GM23338 (cell line): ENCODE measurements around the gene AGPAT4. TPM values are rescaled to one million over a fixed set of nuclear protein-coding genes. Genes with fewer than 3 reads are reported as not detected.

ENCODE experiments used
- ATAC-seq: fragments of 200-7000 bp; cut with Tn5 transposase; 3 replicates; pipeline ENCODE4 v1.9.1; 2020
- DNase-seq: peaks from one replicate; pipeline ENCODE4 v3.0.0-alpha.2; 2015; ENCODE audit warnings: low spot score
- H2AFZ ChIP-seq: fragments of 200-600 bp; sonication (generic); 2 replicates; pipeline ENCODE4 v1.8.0; 2016; ENCODE audit warnings: antibody characterized with exemption, mild to moderate bottlenecking, moderate library complexity
- H3F3A ChIP-seq: fragments of 200-600 bp; sonication (generic); replicated peaks from 2 replicates; pipeline ENCODE4 v1.8.0; 2017; ENCODE audit warnings: antibody characterized with exemption, mixed run types, low read depth
- H3K27ac ChIP-seq: fragments of 200-600 bp; sonication (generic); 2 replicates; pipeline ENCODE4 v1.6.1; 2016; ENCODE audit warnings: low read depth
- H3K27me3 ChIP-seq: fragments of 200-600 bp; sonication (generic); 2 replicates; pipeline ENCODE4 v1.8.0; 2016; ENCODE audit warnings: mild to moderate bottlenecking, mixed run types, moderate library complexity; ENCODE audit not compliant: insufficient read depth
- H3K36me3 ChIP-seq: fragments of 200-600 bp; sonication (generic); 2 replicates; pipeline ENCODE4 v1.8.0; 2016; ENCODE audit warnings: mild to moderate bottlenecking; ENCODE audit not compliant: insufficient read depth
- H3K4me1 ChIP-seq: fragments of 200-600 bp; sonication (generic); 2 replicates; pipeline ENCODE4 v1.8.0; 2016; ENCODE audit warnings: mild to moderate bottlenecking, moderate library complexity; ENCODE audit not compliant: insufficient read depth
- H3K4me2 ChIP-seq: fragments of 200-600 bp; sonication (generic); 2 replicates; pipeline ENCODE4 v1.7.1; 2017; ENCODE audit warnings: mixed run types
- H3K4me3 ChIP-seq: fragments of 200-600 bp; sonication (generic); 2 replicates; pipeline ENCODE4 v1.6.1; 2016; ENCODE audit warnings: mixed run types
- H3K79me2 ChIP-seq: fragments of 200-600 bp; sonication (generic); replicated peaks from 2 replicates; pipeline ENCODE4 v1.8.0; 2017; ENCODE audit warnings: mild to moderate bottlenecking; ENCODE audit not compliant: insufficient read depth
- H3K9me2 ChIP-seq: fragments of 200-600 bp; sonication (generic); 2 replicates; pipeline ENCODE4 v1.8.0; 2017; ENCODE audit not compliant: insufficient read depth
- H4K20me1 ChIP-seq: fragments of 200-600 bp; sonication (generic); replicated peaks from 2 replicates; pipeline ENCODE4 v1.8.0; 2017; ENCODE audit warnings: mild to moderate bottlenecking; ENCODE audit not compliant: insufficient read depth
- H3K27ac Mint-ChIP-seq: 2 replicates; pipeline ENCODE4 v1.8.0; 2020; ENCODE audit warnings: inconsistent platforms, mild to moderate bottlenecking, moderate library complexity, mixed read lengths
- H3K27me3 Mint-ChIP-seq: 3 replicates; pipeline ENCODE4 v1.8.0; 2022; ENCODE audit warnings: low read depth, mild to moderate bottlenecking, moderate library complexity, mixed read lengths, inconsistent platforms; ENCODE audit not compliant: insufficient read depth, poor library complexity
- H3K36me3 Mint-ChIP-seq: 3 replicates; pipeline ENCODE4 v1.8.0; 2021; ENCODE audit warnings: low read depth, mild to moderate bottlenecking, inconsistent platforms, moderate library complexity, mixed read lengths
- H3K4me1 Mint-ChIP-seq: 3 replicates; pipeline ENCODE4 v1.8.0; 2020; ENCODE audit warnings: mild to moderate bottlenecking, inconsistent platforms, mixed read lengths
- H3K4me3 Mint-ChIP-seq: 3 replicates; pipeline ENCODE4 v1.8.0; 2021; ENCODE audit warnings: moderate library complexity, mild to moderate bottlenecking, inconsistent platforms, mixed read lengths
- H3K9me3 Mint-ChIP-seq: 3 replicates; pipeline ENCODE4 v1.8.0; 2020; ENCODE audit warnings: moderate library complexity, mild to moderate bottlenecking, inconsistent platforms, mixed read lengths
- CREB1 ChIP-seq: fragments of 250-450 bp; sonication (Bioruptor Pico); IDR thresholded peaks from 2 replicates; pipeline ENCODE4 v1.5.0; 2020; ENCODE audit warnings: low read depth, mild to moderate bottlenecking, moderate library complexity
- JUNB ChIP-seq: IDR thresholded peaks from one replicate; pipeline ENCODE4 v1.6.1; 2016; ENCODE audit warnings: antibody characterized with exemption; ENCODE audit not compliant: unreplicated experiment
- NANOG ChIP-seq: IDR thresholded peaks from 2 replicates; pipeline ENCODE4 v1.6.1; 2016; ENCODE audit warnings: antibody characterized with exemption, borderline replicate concordance
- POLR2AphosphoS5 ChIP-seq: IDR thresholded peaks from 2 replicates; pipeline ENCODE4 v1.6.1; 2016; ENCODE audit warnings: antibody characterized with exemption, low read depth
- REST ChIP-seq: IDR thresholded peaks from one replicate; pipeline ENCODE4 v1.6.1; 2018; ENCODE audit warnings: antibody characterized with exemption; ENCODE audit not compliant: unreplicated experiment
- STAT1 ChIP-seq: IDR thresholded peaks from one replicate; pipeline ENCODE4 v1.6.1; 2016; ENCODE audit warnings: antibody characterized with exemption; ENCODE audit not compliant: unreplicated experiment
- ZNF114 ChIP-seq: fragments of 250-450 bp; sonication (Bioruptor Pico); IDR thresholded peaks from 2 replicates; pipeline ENCODE4 v1.5.0; 2020; ENCODE audit warnings: mild to moderate bottlenecking, moderate library complexity
- ZNF462 ChIP-seq: fragments of 250-450 bp; sonication (Bioruptor Pico); IDR thresholded peaks from 2 replicates; pipeline ENCODE4 v1.5.0; 2020; ENCODE audit warnings: mild to moderate bottlenecking, moderate library complexity
- polyA plus RNA-seq: library from polyadenylated mRNA; unstranded; fragments of >200 nt; fragmentation: Nextera tagmentation; extraction: Ambion mirVana; gene quantifications from 2 replicates; pipeline ENCODE4 v1.2.1, GENCODE V29; 2016
- total RNA-seq: library from RNA; depleted of rRNA; stranded (reverse); fragments of >200 nt; shearing (Covaris generic); gene quantifications from 2 replicates; pipeline ENCODE4 v1.2.3, GENCODE V29; 2014
- TF ChIP-seq, protein P1 (sequence below): IDR thresholded peaks from 2 replicates; pipeline ENCODE4 v1.6.1; 2016; ENCODE audit warnings: antibody characterized with exemption
- TF ChIP-seq, protein P2 (sequence below), 2 experiments: fragments of 200-600 bp in 1 of 2; sonication (generic) in 1 of 2; conservative IDR thresholded peaks; 2 replicates each; pipeline versions ENCODE4 v1.5.1 to v1.6.1; 2016 to 2017; ENCODE audit warnings: antibody characterized with exemption in 2 of 2, low read depth in 2 of 2, mild to moderate bottlenecking in 2 of 2, moderate library complexity in 1 of 2

The AGPAT4 gene
- total and polyA plus RNA-seq, 2 experiments from 2014 or later: 8.9 to 19.3 TPM

- Histone ChIP-seq H3K9me2 (no peaks in the 10 kb centered on the region), H3F3A (no peaks in the 10 kb centered on the region), H3K4me2 (no peak overlapping the region), H3K27ac (no peak overlapping the region), H3K36me3 (peaks cover 13% of the 10 kb centered on the region; the same call in 1 of the 2 replicates), H4K20me1 (peaks cover 19% of the 10 kb centered on the region; the same call in 1 of the 2 replicates), H3K4me3 (no peak overlapping the region), H3K4me1 (peaks cover 36% of the 10 kb centered on the region), H3K79me2 (peaks cover 78% of the 10 kb centered on the region), H2AFZ (no peak overlapping the region), H3K27me3 (no peaks in the 10 kb centered on the region)
- Mint-ChIP-seq H3K9me3 (no peaks in the 10 kb centered on the region), H3K27ac (no peak overlapping the region), H3K27me3 (peaks cover 2% of the 10 kb centered on the region), H3K4me1 (peaks cover 57% of the 10 kb centered on the region), H3K36me3 (peaks cover 10% of the 10 kb centered on the region), H3K4me3 (no peak overlapping the region)
- TF ChIP-seq ZNF114 (CRISPR knock-in tag) (no peak), CREB1 (no peak), JUNB (no peak), REST (no peak), POLR2AphosphoS5 (no peak), STAT1 (no peak), NANOG (no peak), ZNF462 (CRISPR knock-in tag) (no peak)
- TF ChIP-seq, protein P1, sequence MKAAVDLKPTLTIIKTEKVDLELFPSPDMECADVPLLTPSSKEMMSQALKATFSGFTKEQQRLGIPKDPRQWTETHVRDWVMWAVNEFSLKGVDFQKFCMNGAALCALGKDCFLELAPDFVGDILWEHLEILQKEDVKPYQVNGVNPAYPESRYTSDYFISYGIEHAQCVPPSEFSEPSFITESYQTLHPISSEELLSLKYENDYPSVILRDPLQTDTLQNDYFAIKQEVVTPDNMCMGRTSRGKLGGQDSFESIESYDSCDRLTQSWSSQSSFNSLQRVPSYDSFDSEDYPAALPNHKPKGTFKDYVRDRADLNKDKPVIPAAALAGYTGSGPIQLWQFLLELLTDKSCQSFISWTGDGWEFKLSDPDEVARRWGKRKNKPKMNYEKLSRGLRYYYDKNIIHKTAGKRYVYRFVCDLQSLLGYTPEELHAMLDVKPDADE: no peak
- TF ChIP-seq, protein P2, sequence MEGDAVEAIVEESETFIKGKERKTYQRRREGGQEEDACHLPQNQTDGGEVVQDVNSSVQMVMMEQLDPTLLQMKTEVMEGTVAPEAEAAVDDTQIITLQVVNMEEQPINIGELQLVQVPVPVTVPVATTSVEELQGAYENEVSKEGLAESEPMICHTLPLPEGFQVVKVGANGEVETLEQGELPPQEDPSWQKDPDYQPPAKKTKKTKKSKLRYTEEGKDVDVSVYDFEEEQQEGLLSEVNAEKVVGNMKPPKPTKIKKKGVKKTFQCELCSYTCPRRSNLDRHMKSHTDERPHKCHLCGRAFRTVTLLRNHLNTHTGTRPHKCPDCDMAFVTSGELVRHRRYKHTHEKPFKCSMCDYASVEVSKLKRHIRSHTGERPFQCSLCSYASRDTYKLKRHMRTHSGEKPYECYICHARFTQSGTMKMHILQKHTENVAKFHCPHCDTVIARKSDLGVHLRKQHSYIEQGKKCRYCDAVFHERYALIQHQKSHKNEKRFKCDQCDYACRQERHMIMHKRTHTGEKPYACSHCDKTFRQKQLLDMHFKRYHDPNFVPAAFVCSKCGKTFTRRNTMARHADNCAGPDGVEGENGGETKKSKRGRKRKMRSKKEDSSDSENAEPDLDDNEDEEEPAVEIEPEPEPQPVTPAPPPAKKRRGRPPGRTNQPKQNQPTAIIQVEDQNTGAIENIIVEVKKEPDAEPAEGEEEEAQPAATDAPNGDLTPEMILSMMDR (conservative IDR thresholded peaks at IDR 0.05; ENCODE audit: low read depth in 2 of 2): no peak
- ATAC-seq (no peak), DNase-seq (no peak)
These were observed 41.4 kb downstream of the AGPAT4 start for GRCh38 chr6:161232467-161232866.
